Right cardiac atrium (tissue), 5 donors: Measurements from ENCODE around the gene BMPR1B. TPM values are rescaled to one million over a fixed set of nuclear protein-coding genes. Genes with fewer than 3 reads are reported as not detected.
"Not testable (repeated sequence)": the region's sequence is repeated elsewhere in the genome, so short reads cannot be mapped to it uniquely, and the experiment has no call there.

Experiments
- ATAC-seq, 2 donors: fragments of 200-7000 bp; cut with Tn5 transposase; one replicate each; pipeline versions ENCODE4 v1.8.0 to v1.9.1; 2020; ENCODE audit warnings: moderate library complexity in 2 of 2, mild to moderate bottlenecking in 1 of 2
- DNase-seq, 3 donors: peaks; one replicate each; pipeline ENCODE4 v3.0.0-alpha.2; 2020
- H3K27ac ChIP-seq: one replicate; pipeline ENCODE4 v1.5.1; 2013; ENCODE audit warnings: mild to moderate bottlenecking, low read length, control low read depth, moderate library complexity
- H3K27me3 ChIP-seq: one replicate; pipeline ENCODE4 v1.6.1; 2013; ENCODE audit not compliant: control insufficient read depth, insufficient read depth
- H3K4me1 ChIP-seq: one replicate; pipeline ENCODE4 v1.6.1; 2013; ENCODE audit warnings: low read length; ENCODE audit not compliant: control insufficient read depth, insufficient read depth
- H3K4me3 ChIP-seq: one replicate; pipeline ENCODE4 v1.5.1; 2013; ENCODE audit warnings: low read length, control low read depth
- H3K9me3 ChIP-seq: one replicate; pipeline ENCODE4 v1.6.1; 2013; ENCODE audit warnings: low read length; ENCODE audit not compliant: control insufficient read depth
- WGBS: extraction: QIAGEN DNeasy Blood & Tissue Kit; methylation state at CpG from one replicate; pipeline ENCODE4 v1.1.7; 2013; 5-methylcytosine and 5-hydroxymethylcytosine counted together
- intact Hi-C, 4 donors: fragments of 100-400 bp; cut with DNase I; formaldehyde crosslinking; loops; one replicate each; pipeline versions ENCODE4 v1.11.0 to v1.14.0; 2022 to 2023
- polyA plus RNA-seq: library from polyadenylated mRNA; stranded (reverse); fragments of 200-250 nt; gene quantifications from one replicate; pipeline ENCODE4 v1.2.3, GENCODE V29; 2013
- total RNA-seq, 4 donors: library from RNA; stranded (reverse); fragmentation: NEBNext Ultra II Directional; extraction: Animal tissue kit (Norgen Biotek cat#: 25700); gene quantifications; one replicate each; pipeline ENCODE4 v1.2.1, GENCODE V29; 2021
- donor health status: healthy with polysubstance abuse.
- donor health status: DM: no; HTN: yes; CAD: no.
- donor health status: DM: no; HTN: no; CAD: no.
- donor health status: DM: no; HTN: yes; CAD: no; lungs with severe emphysema.
- donor health status: DM: yes; HTN: yes; CAD: no.

Gene BMPR1B
- total and polyA plus RNA-seq, 5 donors = 0.20 to 1.5 (median 0.88) TPM

DNA sequence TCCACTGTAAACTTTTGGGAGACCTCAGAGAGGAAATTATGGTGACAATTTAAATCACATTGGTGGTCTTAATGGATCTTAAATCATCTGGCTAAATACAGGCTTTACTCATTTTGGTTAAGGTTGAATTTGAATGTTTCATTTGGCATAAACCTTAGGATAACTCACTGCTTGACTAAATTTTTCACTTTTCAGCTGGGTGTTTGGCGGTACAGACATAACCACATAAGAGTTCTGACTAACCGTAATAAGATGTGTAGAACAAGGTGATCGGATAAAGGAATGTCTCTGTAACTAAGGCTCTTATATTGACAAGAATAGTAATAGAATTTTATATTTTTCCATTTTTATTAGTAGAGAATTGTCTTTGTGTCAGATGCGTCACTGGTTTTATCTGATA is 281.0 kb downstream of the BMPR1B start:
- WGBS = 99% methylated on average over 4 of the region's 4 CpGs

DNA sequence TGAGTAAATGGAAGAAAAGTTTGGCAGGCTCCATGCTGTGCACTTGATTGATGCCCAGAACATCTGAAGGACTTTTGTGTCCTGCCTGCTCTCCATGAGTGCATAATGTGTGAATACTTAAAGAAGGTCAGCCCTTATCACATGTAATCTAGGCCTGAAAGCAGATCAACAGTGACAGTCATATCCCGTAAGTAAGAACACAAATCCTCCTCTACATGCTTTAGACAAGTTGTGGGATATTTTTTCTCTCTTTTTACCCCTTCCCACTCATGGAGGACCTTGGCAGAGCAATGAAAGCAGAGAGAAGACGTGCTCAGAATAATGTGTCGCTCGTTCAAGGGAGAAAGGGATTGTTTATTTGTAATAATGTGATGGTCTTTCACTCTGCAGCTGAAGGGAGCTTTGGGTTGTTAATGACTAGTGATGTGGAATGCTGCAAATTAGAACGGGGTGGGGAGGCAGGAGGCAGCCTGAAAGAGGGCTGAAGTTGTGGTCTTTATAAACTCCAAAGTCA is 286.6 kb downstream of the BMPR1B start:
- ATAC-seq = no peak
- intact Hi-C loops = no loop called here
- Histone ChIP-seq H3K27ac (no peak overlapping the region), H3K4me1 (no peaks in the 10 kb centered on the region), H3K4me3 (no peak overlapping the region), H3K9me3 (no peaks in the 10 kb centered on the region), H3K27me3 (no peaks in the 10 kb centered on the region)
- WGBS = 43% methylated on average over 5 of the region's 5 CpGs
- DNase-seq = no peak

More for the DNA sequence above, 281.0 kb downstream of the BMPR1B start:
- Histone ChIP-seq H3K4me1 (no peaks in the 10 kb centered on the region), H3K27me3 (no peaks in the 10 kb centered on the region), H3K27ac (no peak overlapping the region), H3K4me3 (no peak overlapping the region), H3K9me3 (no peaks in the 10 kb centered on the region)
- ATAC-seq = no peak
- DNase-seq = no peak
- intact Hi-C loops = no loop called here

DNA sequence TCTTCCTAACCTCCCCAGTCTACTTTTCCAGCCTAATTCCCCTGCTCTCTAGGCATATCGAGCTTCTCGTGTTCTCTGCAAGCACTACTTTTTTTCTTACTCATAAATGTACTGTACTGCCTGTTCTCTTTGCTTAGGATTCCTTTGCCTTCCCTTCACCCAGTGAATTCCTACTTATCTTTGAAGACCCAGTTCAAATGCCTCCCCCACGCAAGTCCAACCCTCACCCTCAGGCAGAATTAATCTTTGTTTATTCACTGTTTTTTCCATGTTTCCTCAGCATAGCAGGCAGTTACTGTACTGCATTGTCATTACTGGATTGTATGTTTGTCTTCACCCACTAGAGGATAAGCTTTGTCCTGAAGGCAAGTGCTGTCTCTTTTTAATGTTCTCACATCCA is 287.7 kb downstream of the BMPR1B start:
- Histone ChIP-seq H3K27ac (no peak overlapping the region), H3K4me1 (no peaks in the 10 kb centered on the region), H3K4me3 (no peak overlapping the region), H3K9me3 (no peaks in the 10 kb centered on the region), H3K27me3 (no peaks in the 10 kb centered on the region)
- intact Hi-C loops = no loop called here
- WGBS = 36% methylated on average over 3 of the region's 3 CpGs
- ATAC-seq = no peak
- DNase-seq = no peak

DNA sequence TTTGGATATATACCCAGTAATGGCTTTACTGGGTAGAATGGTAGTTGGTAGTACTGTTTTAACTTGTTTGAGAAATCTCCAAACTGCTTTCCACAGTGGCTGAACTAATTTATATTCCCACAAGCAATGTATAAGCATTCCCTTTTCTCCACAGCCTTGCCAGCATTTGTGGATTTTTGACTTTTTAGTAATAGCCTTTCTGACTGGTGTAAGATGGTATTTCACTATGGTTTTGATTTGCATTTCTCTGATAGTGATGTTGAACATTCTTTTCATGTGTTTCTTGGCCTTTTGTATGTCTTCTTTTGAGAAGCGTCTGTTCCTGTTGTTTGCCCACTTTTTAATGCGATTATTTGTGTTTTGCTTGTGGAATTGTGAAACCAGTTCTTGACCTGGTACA is 290.5 kb downstream of the BMPR1B start:
- ATAC-seq (no peak), DNase-seq (no peak)
- no peaks in the 10 kb centered on the region for H3K4me1 ChIP-seq
- no peaks in the 10 kb centered on the region for H3K9me3 ChIP-seq
- no peak overlapping the region for H3K4me3 ChIP-seq
- intact Hi-C loops = no loop called here
- no peaks in the 10 kb centered on the region for H3K27me3 ChIP-seq
- WGBS = 88% methylated on average over 2 of the region's 2 CpGs
- no peak overlapping the region for H3K27ac ChIP-seq

DNA sequence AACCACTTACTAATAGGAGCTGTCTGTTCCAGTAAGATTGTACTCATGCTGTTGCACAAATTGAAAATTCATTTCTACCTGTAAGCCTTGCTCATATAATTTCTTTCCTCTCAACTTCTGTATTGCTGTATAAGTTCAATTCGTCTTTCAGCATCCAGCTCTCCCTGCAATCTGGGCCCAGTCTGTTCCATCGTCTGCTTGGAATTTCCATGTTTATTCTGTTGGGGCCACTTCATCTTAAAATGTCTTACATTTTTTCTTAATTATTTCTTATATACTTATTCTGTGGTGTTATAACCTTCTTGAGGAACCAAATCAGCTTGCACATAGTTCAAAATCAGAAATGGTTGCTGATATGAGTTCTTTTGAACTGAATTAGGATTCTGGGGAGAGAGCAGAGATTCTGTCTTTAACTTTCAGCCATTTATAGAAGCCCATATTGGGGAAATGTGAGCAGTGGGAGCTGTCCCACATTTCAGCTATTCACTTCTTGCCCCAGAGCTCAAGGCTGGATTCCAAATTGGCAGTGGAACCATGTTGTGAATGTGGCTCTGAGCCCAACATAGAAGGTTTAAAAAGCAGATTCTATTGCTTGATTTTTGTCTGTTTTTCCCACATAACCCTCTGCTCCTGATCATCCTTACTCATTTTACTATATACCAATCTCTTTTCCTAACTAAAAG is 291.9 kb downstream of the BMPR1B start:
- no peak overlapping the region for H3K4me3 ChIP-seq
- no peaks in the 10 kb centered on the region for H3K4me1 ChIP-seq
- WGBS = 65% methylated on average over 2 of the region's 2 CpGs
- H3K27me3 ChIP-seq = no peaks in the 10 kb centered on the region
- no peak overlapping the region for H3K27ac ChIP-seq
- DNase-seq (peak in 1 of 3 donors; percentile 32), ATAC-seq (no peak)
- H3K9me3 ChIP-seq = no peaks in the 10 kb centered on the region
- intact Hi-C loops = no loop called here

DNA sequence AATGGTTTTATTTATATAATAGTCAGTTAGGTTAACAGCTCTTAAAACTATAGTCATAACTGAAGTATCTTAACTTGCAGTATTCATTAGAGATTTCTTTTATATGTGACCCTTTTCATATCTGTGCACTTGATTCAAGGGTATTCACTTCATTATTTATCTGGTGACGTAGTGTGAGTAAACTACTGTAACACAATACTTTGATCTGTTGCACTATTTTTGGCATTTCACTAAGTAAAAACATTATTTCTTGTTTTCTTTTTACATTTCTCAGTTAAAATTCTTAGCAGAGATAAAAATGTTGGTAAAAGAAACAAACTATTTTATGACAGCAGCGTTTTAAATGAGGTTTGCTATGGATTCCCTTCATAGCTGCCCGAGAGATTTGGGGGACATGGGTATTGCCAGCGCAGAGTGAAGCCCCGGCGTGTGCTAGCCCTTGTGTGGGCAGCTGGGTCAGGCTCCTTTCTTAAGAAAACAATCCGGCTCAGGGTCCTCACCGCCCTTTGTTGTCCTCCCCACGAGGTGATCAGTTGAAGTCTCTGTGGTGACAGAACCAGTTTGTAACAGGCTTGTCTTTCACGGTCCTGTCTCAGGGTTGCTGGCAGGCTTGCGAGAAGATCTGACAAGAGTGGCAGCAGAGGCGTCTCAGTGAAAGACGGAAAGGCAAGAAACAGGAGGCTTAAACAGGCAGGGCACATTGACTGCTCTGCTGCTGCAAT is 293.4 kb downstream of the BMPR1B start:
- peak in 1 of 3 donors; percentile 22 for DNase-seq
- Histone ChIP-seq H3K27me3 (no peaks in the 10 kb centered on the region), H3K4me1 (no peaks in the 10 kb centered on the region), H3K27ac (no peak overlapping the region), H3K4me3 (no peak overlapping the region), H3K9me3 (no peaks in the 10 kb centered on the region)
- 39% methylated on average over 13 of the region's 13 CpGs for WGBS
- ATAC-seq = peak in 1 of 2 donors; percentile 21
- intact Hi-C loops = no loop called here

DNA sequence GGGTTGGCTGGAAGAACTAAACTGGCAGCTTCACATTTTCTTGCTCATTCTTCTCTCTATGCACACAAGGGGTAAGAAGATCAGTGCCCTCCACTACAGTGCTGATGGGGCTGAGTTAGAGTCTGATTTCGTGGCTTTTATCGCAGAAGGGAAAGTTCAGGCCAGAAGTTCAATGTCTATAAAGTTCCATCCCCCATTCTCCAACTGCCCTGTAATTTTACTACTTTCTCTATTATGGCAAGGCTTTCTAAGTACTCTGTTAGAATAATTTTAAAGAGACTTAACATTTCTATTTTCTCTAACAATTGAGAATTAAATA is 293.9 kb downstream of the BMPR1B start:
- 41% methylated on average over 2 of the region's 2 CpGs for WGBS
- Histone ChIP-seq H3K4me1 (no peaks in the 10 kb centered on the region), H3K9me3 (no peaks in the 10 kb centered on the region), H3K27ac (no peak overlapping the region), H3K4me3 (no peak overlapping the region), H3K27me3 (no peaks in the 10 kb centered on the region)
- DNase-seq (no peak), ATAC-seq (no peak)
- intact Hi-C loops = no loop called here

DNA sequence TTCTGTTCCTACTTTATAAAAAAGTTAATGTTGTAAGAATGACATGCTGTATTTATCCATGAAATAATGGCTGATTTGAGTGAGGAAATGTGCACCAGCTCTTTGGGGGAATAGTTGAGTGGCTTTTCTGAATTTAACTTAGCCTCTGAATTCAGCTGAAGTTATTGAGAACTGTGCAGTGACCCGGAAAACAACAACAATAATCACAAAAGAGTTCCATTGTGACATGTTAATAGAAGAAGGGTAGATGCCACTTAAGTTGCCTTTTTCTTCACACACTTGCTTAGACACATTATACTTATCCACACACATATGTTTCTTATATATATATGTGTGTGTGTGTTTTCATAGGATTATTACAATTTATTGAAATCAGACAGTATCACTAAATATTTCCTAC is 301.2 kb downstream of the BMPR1B start:
- Histone ChIP-seq H3K27me3 (no peaks in the 10 kb centered on the region), H3K4me3 (no peak overlapping the region), H3K4me1 (peaks cover 1% of the 10 kb centered on the region), H3K9me3 (no peaks in the 10 kb centered on the region), H3K27ac (no peak overlapping the region)
- DNase-seq = no peak
- no peak for ATAC-seq
- WGBS = 92% methylated on average over 1 of the region's 1 CpG
- intact Hi-C loops = no loop called here

DNA sequence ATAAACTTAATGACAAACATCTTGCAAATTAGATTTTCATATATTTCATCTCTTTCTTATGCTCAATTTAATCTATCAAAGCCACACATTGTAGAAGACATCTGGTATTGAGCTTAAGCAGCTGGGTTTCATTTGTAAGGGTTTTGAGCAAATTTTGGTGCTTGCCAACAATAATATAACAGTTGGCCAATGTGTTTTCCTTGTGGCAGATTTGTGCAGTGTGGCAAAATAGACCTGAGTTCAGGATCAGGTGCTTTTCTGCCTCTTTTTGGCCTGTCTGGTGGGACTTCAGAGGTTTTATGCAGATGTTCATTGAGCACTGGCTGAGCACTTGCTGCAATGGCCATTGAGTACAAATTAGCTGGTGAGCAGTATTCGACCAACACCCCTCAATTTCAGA is 301.9 kb downstream of the BMPR1B start:
- Histone ChIP-seq H3K4me3 (no peak overlapping the region), H3K4me1 (peaks cover 1% of the 10 kb centered on the region), H3K27ac (no peak overlapping the region), H3K27me3 (no peaks in the 10 kb centered on the region), H3K9me3 (no peaks in the 10 kb centered on the region)
- intact Hi-C loops = no loop called here
- ATAC-seq = no peak
- WGBS = 68% methylated on average over 1 of the region's 1 CpG
- DNase-seq = no peak

DNA sequence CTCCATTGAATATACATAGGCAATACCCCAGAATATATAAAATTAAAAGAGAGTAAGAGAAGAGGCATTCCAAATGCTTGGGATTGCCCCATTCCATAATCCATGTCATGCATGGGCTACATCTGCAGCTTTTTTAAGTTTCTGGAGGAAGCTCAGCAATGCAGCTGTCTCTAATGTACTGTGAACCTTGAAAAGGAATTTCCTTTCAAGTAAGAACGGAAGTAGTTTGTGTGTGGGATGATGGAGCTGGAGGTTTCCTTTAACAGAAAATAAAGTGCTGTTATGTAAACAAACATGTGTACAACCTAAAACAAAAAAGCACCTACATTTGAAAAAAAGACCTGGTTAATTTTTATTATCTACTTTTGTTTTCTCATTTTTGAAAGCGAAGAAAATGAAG is 303.5 kb downstream of the BMPR1B start:
- intact Hi-C loops = no loop called here
- no peak for ATAC-seq

DNA sequence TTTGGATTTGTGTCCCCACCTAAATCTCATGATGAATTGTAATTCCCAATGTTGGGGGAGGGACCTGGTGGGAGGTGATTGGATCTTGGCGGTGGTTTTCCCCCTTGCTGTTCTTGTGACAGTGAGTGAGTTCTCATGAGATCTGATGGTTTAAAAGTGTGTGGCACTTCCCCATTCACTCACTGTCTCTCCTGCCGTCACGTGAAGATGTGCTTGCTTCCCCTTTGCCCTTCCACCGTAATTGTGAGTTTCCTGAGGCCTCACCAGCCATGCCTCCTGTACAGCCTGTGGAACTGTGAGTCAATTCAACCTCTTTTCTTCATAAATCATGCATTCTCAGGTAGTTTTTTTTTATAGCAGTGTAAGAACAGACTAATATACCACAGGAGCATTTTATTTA is 304.0 kb downstream of the BMPR1B start:
- WGBS = 67% methylated on average over 4 of the region's 4 CpGs
- intact Hi-C loops, H3K9me3 ChIP-seq, DNase-seq, H3K4me1 ChIP-seq, H3K27ac ChIP-seq, ATAC-seq, H3K27me3 ChIP-seq, H3K4me3 ChIP-seq: not testable (repeated sequence)

More for the DNA sequence above, 303.5 kb downstream of the BMPR1B start:
- WGBS = 58% methylated on average over 2 of the region's 2 CpGs
- H3K4me3 ChIP-seq = no peak overlapping the region
- no peak for DNase-seq
- no peak overlapping the region for H3K27ac ChIP-seq
- peaks cover 1% of the 10 kb centered on the region for H3K4me1 ChIP-seq
- no peaks in the 10 kb centered on the region for H3K9me3 ChIP-seq
- no peaks in the 10 kb centered on the region for H3K27me3 ChIP-seq
